ENCODE measurements around the gene TRDMT1.

DNA sequence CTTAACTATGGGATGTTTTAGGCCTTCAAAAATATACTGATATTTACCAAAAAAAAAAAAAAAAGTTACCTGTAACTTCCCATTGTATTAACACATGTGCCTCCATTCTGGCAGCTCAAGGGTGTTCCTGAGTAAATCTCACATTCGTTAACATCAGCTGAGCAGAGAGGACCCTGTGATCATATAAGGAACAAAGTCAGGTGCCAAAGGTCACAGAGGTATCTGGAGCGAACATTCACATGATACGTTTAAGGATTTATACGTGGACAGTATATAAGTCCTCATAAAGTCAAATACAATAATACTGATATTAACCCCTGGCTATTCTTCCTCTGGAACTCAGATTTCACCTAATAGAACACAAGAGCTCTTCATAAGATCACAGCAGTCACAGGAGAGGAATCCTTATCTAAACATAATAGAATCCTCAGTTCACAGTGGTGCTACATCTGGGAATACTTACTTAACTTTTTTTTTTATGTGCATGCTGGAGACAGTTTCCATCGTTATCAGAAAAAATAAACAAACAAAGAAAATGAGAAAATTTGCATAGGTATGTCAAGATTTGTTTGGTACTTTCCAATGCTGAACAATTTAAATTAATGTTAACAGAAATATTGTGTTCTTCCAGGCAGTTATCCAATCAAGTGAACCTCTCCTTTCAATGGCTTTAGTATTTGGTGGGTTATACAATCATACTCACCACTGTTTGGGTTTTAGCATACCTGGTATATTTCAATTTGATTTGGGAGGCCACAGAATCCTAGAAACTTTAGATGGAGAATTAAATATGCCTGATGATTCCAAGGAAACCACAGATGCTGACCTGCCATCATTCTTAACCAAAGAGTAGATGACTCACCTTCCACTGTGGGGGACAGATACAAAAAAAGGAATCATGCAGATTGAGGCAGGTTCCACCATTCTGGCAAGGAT lies 78.5 kb downstream of the TRDMT1 start:
- TF ChIP-seq, protein P1, sequence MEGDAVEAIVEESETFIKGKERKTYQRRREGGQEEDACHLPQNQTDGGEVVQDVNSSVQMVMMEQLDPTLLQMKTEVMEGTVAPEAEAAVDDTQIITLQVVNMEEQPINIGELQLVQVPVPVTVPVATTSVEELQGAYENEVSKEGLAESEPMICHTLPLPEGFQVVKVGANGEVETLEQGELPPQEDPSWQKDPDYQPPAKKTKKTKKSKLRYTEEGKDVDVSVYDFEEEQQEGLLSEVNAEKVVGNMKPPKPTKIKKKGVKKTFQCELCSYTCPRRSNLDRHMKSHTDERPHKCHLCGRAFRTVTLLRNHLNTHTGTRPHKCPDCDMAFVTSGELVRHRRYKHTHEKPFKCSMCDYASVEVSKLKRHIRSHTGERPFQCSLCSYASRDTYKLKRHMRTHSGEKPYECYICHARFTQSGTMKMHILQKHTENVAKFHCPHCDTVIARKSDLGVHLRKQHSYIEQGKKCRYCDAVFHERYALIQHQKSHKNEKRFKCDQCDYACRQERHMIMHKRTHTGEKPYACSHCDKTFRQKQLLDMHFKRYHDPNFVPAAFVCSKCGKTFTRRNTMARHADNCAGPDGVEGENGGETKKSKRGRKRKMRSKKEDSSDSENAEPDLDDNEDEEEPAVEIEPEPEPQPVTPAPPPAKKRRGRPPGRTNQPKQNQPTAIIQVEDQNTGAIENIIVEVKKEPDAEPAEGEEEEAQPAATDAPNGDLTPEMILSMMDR (optimal IDR thresholded peaks at IDR 0.05 in 1 of 3, IDR thresholded peaks at IDR 0.05 in 1 of 3, conservative IDR thresholded peaks at IDR 0.05 in 1 of 3; ENCODE audit: extremely low read depth in 1 of 3, insufficient read depth in 2 of 3, low read length in 3 of 3) = no peak
- no peak for TF ChIP-seq EZH2 (IDR thresholded peaks at IDR 0.05; ENCODE audit: low read length)

Measured in keratinocyte (primary cell).